ENCODE measurements around the gene LEKR1. TPM values are rescaled to one million over a fixed set of nuclear protein-coding genes. Genes with fewer than 3 reads are reported as not detected.
"Not testable (repeated sequence)": the region's sequence is repeated elsewhere in the genome, so short reads cannot be mapped to it uniquely, and the experiment has no call there.

Gene LEKR1
- total RNA-seq, 2 experiments from 2014 or later, result 0.76 to 1.1 TPM

GRCh38 chr3:156910022-156910421 is 83.9 kb downstream of the LEKR1 start:
- CTCF ChIA-PET, result no interaction called here
- Mint-ChIP-seq H3K4me1 (no peaks in the 10 kb centered on the region), H3K9me3 (ENCODE audit: low read depth) (no peaks in the 10 kb centered on the region), H3K27me3 (peaks cover 16% of the 10 kb centered on the region), H3K4me3 (no peak overlapping the region), H3K36me3 (no peaks in the 10 kb centered on the region), H3K27ac (no peak overlapping the region)
- ATAC-seq (no peak), DNase-seq (no peak)

GRCh38 chr3:156910831-156911230 is 84.7 kb downstream of the LEKR1 start:
- H3K4me3 Mint-ChIP-seq; H3K9me3 Mint-ChIP-seq (ENCODE audit: low read depth); H3K36me3 Mint-ChIP-seq; DNase-seq; H3K4me1 Mint-ChIP-seq; H3K27ac Mint-ChIP-seq; ATAC-seq; CTCF ChIA-PET: not testable (repeated sequence)
- H3K27me3 Mint-ChIP-seq, result peaks cover 13% of the 10 kb centered on the region

GRCh38 chr3:156914300-156914699 is 88.1 kb downstream of the LEKR1 start:
- CTCF ChIA-PET, result interaction anchor here (1.3 kb wide), 1 partner anchor 10 kb away, joined by 3 read pairs; no protein-coding TSS in a partner anchor
- not testable (repeated sequence) for DNase-seq, H3K27ac Mint-ChIP-seq

DNA sequence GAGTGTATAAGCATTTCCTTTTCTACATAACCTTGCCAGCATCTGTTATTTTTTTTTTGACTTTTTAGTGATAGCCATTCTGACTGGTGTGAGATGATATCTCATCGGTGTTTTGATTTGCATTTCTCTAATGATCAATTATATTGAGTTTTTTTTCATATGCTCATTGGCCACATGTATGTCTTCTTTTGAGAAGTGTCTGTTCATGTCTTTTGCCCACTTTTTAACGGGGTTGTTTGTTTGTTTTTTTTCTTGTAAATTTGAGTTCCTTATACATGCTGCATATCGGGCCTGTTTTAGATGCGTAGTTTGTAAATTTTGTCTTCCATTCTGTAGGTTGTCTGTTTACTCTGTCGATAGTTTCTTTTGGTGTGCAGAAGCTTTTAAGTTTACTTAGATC is 89.2 kb downstream of the LEKR1 start:
- peaks cover 5% of the 10 kb centered on the region for H3K9me3 Mint-ChIP-seq (ENCODE audit: low read depth)
- CTCF ChIA-PET, result interaction anchor here (1.3 kb wide), 1 partner anchor 11 kb away, joined by 3 read pairs; no protein-coding TSS in a partner anchor
- no peaks in the 10 kb centered on the region for H3K4me1 Mint-ChIP-seq
- H3K27ac Mint-ChIP-seq, result no peak overlapping the region
- no peak for DNase-seq
- H3K27me3 Mint-ChIP-seq, result peaks cover 7% of the 10 kb centered on the region
- no peak for ATAC-seq
- H3K36me3 Mint-ChIP-seq, result no peaks in the 10 kb centered on the region
- H3K4me3 Mint-ChIP-seq, result no peak overlapping the region

More at GRCh38 chr3:156914300-156914699, 88.1 kb downstream of the LEKR1 start:
- ATAC-seq; H3K4me3 Mint-ChIP-seq; H3K27me3 Mint-ChIP-seq; H3K4me1 Mint-ChIP-seq; H3K9me3 Mint-ChIP-seq (ENCODE audit: low read depth); H3K36me3 Mint-ChIP-seq: not testable (repeated sequence)

DNA sequence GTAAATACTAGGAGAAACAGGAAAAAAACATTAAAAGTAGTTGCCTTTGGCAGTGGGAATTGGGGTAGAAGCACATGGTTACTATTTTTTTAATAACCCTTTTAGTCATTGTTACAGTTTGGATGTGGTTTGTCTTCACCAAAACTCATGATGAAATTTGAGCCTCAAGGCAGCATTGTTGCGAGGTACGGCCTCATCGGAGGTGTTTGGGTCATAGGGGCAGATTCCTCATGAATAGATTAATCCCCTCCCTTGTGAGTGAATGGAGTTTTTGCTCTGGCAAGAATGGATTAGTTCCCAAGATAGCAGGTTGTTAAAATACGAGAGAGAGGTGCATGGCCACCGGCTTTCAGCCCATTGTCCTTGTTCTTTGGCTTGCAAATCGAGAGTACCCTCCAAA is 92.6 kb downstream of the LEKR1 start:
- CTCF ChIA-PET, result no interaction called here
- Mint-ChIP-seq H3K27me3 (no peaks in the 10 kb centered on the region), H3K9me3 (ENCODE audit: low read depth) (peaks cover 5% of the 10 kb centered on the region), H3K27ac (no peak overlapping the region), H3K4me1 (no peaks in the 10 kb centered on the region), H3K36me3 (no peaks in the 10 kb centered on the region), H3K4me3 (no peak overlapping the region)
- ATAC-seq (no peak), DNase-seq (no peak)

DNA sequence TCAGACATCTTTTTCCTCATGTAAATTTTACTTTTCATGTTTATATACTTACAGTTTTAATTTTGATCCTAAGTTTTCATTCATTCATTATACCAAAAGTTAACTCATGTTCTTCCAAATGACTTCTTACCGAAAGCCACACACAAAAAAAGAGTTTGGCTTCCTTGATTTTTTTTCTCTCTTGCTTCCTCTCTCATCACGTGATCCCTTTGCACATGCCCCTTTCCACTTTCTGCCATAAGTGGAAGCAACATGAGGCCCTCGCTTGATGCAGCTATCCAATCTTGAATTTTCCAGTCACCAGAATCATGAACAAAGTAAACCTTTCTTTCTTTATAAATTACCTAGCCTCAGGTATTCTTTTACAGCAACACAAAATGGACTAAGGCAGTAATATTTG is 93.7 kb downstream of the LEKR1 start:
- Mint-ChIP-seq H3K27ac (no peak overlapping the region), H3K4me3 (no peak overlapping the region), H3K9me3 (ENCODE audit: low read depth) (peaks cover 5% of the 10 kb centered on the region), H3K4me1 (no peaks in the 10 kb centered on the region), H3K36me3 (no peaks in the 10 kb centered on the region), H3K27me3 (no peaks in the 10 kb centered on the region)
- DNase-seq, result no peak
- CTCF ChIA-PET, result no interaction called here
- no peak for ATAC-seq

DNA sequence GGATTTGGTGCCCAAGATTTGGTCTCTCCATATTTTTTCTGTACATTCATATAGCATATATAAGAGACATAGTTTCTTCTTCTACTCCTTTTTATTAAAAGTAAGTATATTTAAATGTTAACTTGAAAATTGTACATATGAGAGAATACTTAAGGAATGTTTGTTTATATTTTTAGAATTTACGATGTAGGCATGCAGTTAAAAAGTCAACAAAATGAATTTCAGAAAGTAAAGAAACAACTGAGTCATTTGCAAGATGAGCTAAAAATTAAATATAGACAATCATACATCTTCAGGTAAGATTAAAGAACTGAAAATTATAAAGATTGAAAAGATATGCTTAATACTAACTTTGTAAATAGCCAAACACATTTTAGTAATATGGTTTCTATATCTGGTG is 94.2 kb downstream of the LEKR1 start:
- ATAC-seq, result no peak
- no peak for DNase-seq
- H3K9me3 Mint-ChIP-seq (ENCODE audit: low read depth), result peaks cover 5% of the 10 kb centered on the region
- no peaks in the 10 kb centered on the region for H3K27me3 Mint-ChIP-seq
- no peak overlapping the region for H3K27ac Mint-ChIP-seq
- no peaks in the 10 kb centered on the region for H3K36me3 Mint-ChIP-seq
- H3K4me1 Mint-ChIP-seq, result no peaks in the 10 kb centered on the region
- H3K4me3 Mint-ChIP-seq, result no peak overlapping the region
- CTCF ChIA-PET, result no interaction called here

- Mint-ChIP-seq H3K4me1 (no peaks in the 10 kb centered on the region), H3K27me3 (no peaks in the 10 kb centered on the region), H3K9me3 (ENCODE audit: low read depth) (no peaks in the 10 kb centered on the region), H3K4me3 (no peak overlapping the region), H3K36me3 (no peaks in the 10 kb centered on the region), H3K27ac (no peak overlapping the region)
- CTCF ChIA-PET, result no interaction called here
- ATAC-seq (no peak), DNase-seq (no peak)
Observed at GRCh38 chr3:156923349-156923748, 97.2 kb downstream of the LEKR1 start.

GRCh38 chr3:156938724-156939123 is 112.6 kb downstream of the LEKR1 start:
- H3K36me3 Mint-ChIP-seq, result no peaks in the 10 kb centered on the region
- H3K9me3 Mint-ChIP-seq (ENCODE audit: low read depth), result no peaks in the 10 kb centered on the region
- peaks cover 2% of the 10 kb centered on the region for H3K4me1 Mint-ChIP-seq
- no peak overlapping the region for H3K4me3 Mint-ChIP-seq
- no peak overlapping the region for H3K27ac Mint-ChIP-seq
- CTCF ChIA-PET, result no interaction called here
- ATAC-seq (no peak), DNase-seq (no peak)
- H3K27me3 Mint-ChIP-seq, result peaks cover 19% of the 10 kb centered on the region

DNA sequence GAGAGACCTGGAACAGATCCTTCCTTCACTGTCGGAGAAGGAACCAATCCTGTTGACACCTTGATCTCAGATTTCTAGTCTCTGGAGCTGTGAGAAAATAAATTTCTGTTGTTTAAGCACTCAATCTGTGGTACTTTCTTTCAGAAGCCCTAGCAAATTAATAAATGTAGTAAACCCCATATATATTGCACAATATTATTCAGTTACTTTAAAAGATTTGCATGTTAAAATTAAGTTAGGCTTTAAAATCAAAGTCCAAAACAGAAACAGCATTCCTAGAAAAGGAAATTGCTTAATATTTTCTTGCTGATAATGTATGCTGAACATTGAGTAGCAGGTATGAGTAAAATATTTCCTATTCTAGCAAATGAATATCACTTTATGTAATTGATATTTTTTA is 113.2 kb downstream of the LEKR1 start:
- no peak overlapping the region for H3K27ac Mint-ChIP-seq
- H3K27me3 Mint-ChIP-seq, result peaks cover 19% of the 10 kb centered on the region
- H3K4me3 Mint-ChIP-seq, result no peak overlapping the region
- CTCF ChIA-PET, result no interaction called here
- ATAC-seq (no peak), DNase-seq (no peak)
- no peaks in the 10 kb centered on the region for H3K36me3 Mint-ChIP-seq
- H3K4me1 Mint-ChIP-seq, result peaks cover 2% of the 10 kb centered on the region
- H3K9me3 Mint-ChIP-seq (ENCODE audit: low read depth), result no peaks in the 10 kb centered on the region

- ATAC-seq (no peak), DNase-seq (no peak)
- H3K4me1 Mint-ChIP-seq, result peaks cover 2% of the 10 kb centered on the region
- no peaks in the 10 kb centered on the region for H3K36me3 Mint-ChIP-seq
- CTCF ChIA-PET, result no interaction called here
- no peak overlapping the region for H3K27ac Mint-ChIP-seq
- no peak overlapping the region for H3K4me3 Mint-ChIP-seq
- H3K9me3 Mint-ChIP-seq (ENCODE audit: low read depth), result no peaks in the 10 kb centered on the region
- peaks cover 20% of the 10 kb centered on the region for H3K27me3 Mint-ChIP-seq
Observed at GRCh38 chr3:156941311-156941710, 115.2 kb downstream of the LEKR1 start.

- H3K27me3 Mint-ChIP-seq, result peaks cover 10% of the 10 kb centered on the region
- no peaks in the 10 kb centered on the region for H3K9me3 Mint-ChIP-seq (ENCODE audit: low read depth)
- no peak overlapping the region for H3K4me3 Mint-ChIP-seq
Observed at GRCh38 chr3:156948402-156949210, 122.5 kb downstream of the LEKR1 start.

DNA sequence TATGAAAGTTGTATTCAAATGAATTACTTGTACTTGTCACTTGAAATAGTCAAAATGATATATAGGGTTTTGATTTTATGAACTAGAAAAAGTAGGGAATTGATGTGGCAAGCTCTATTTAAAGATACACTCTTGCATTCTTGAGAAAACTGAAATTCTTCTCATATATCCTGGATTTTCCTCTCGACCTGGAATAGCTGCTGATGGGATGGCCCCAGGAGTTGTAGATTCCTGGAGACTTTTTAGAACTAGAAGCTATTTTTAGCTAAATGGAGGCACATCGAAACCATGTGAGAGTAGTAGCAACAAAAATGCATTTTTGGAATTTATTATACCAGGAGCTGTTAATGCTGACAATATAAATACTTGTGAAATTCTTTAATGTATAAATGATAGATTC is 125.9 kb downstream of the LEKR1 start:
- ATAC-seq (no peak), DNase-seq (no peak)
- H3K9me3 Mint-ChIP-seq (ENCODE audit: low read depth), result no peaks in the 10 kb centered on the region
- peaks cover 3% of the 10 kb centered on the region for H3K4me1 Mint-ChIP-seq
- H3K4me3 Mint-ChIP-seq, result no peak overlapping the region
- H3K27ac Mint-ChIP-seq, result no peak overlapping the region
- CTCF ChIA-PET, result no interaction called here
- H3K36me3 Mint-ChIP-seq, result no peaks in the 10 kb centered on the region
- peaks cover 13% of the 10 kb centered on the region for H3K27me3 Mint-ChIP-seq

More at GRCh38 chr3:156948402-156949210, 122.5 kb downstream of the LEKR1 start:
- CTCF ChIA-PET, result no interaction called here
- DNase-seq (no peak), ATAC-seq (no peak)
- H3K4me1 Mint-ChIP-seq, result peaks cover 3% of the 10 kb centered on the region
- no peaks in the 10 kb centered on the region for H3K36me3 Mint-ChIP-seq
- H3K27ac Mint-ChIP-seq, result no peak overlapping the region

DNA sequence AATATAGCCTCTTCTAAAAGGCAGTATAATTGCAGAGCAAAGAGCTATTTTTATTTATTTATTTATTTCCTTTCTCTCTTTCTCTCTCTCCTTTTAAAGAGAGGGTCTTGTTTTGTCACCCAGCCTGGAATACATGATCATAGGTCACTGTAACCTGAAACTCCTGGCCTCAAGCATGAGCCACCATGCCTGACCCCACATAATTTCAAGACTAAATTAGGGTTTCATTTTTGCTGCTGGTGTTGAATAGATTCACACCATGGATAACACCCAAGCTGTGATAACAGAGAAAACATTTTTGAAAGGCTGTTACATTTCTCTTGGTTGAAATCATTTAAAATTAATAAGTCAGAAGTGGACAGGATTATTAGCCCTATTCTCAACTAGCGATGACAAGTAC is 131.6 kb downstream of the LEKR1 start:
- Mint-ChIP-seq H3K4me1 (peaks cover 6% of the 10 kb centered on the region), H3K4me3 (no peak overlapping the region), H3K36me3 (peaks cover 1% of the 10 kb centered on the region), H3K27me3 (peaks cover 9% of the 10 kb centered on the region), H3K27ac (no peak overlapping the region), H3K9me3 (ENCODE audit: low read depth) (no peaks in the 10 kb centered on the region)
- CTCF ChIA-PET, result no interaction called here
- no peak for ATAC-seq
- no peak for DNase-seq

Data from activated CD8-positive, alpha-beta memory T cell treated with anti-CD3 and anti-CD28 coated beads, Interleukin-2, amount 10 ng/mL, durations not matched to agents 7 days and 5 days (primary cell).